ENCODE measurements around the gene FIBCD1.

FIBCD1 gene

GRCh38 chr9:130930132-130930803 lies 8.8 kb downstream of the FIBCD1 start:
- TF ChIP-seq CTCF (IDR thresholded peaks at IDR 0.05; ENCODE audit: insufficient read depth, missing control alignments), result no peak
- FAIRE-seq (no peak), DNase-seq (ENCODE audit: insufficient read length, low spot score) (no peak)

DNA sequence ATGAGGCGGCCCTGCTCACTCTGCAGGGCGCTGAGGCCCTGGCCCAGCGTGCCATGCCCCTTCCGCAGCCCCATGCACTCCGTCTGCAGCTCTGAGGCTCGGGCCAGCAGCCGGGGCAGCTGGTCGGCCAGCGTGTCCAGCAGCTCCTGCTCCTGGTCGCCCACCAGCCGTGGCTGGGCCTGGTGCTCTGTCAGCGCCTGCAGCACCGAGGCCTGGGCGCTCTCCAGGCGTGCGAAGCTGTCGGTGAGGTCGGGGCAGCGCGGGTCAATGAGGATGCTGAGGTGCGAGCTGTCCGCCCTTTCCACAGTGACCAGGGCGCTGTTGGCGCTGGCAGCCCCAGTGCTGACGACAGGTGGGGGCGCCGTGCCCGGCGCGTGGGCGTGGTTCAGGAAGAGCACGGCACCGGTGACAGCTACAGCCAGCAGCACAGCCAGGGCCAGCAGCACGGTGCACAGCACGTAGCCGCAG lies 9.4 kb downstream of the FIBCD1 start:
- no peak for TF ChIP-seq CTCF (IDR thresholded peaks at IDR 0.05; ENCODE audit: insufficient read depth, missing control alignments)
- DNase-seq (ENCODE audit: insufficient read length, low spot score), result no peak
- no peak for FAIRE-seq

DNA sequence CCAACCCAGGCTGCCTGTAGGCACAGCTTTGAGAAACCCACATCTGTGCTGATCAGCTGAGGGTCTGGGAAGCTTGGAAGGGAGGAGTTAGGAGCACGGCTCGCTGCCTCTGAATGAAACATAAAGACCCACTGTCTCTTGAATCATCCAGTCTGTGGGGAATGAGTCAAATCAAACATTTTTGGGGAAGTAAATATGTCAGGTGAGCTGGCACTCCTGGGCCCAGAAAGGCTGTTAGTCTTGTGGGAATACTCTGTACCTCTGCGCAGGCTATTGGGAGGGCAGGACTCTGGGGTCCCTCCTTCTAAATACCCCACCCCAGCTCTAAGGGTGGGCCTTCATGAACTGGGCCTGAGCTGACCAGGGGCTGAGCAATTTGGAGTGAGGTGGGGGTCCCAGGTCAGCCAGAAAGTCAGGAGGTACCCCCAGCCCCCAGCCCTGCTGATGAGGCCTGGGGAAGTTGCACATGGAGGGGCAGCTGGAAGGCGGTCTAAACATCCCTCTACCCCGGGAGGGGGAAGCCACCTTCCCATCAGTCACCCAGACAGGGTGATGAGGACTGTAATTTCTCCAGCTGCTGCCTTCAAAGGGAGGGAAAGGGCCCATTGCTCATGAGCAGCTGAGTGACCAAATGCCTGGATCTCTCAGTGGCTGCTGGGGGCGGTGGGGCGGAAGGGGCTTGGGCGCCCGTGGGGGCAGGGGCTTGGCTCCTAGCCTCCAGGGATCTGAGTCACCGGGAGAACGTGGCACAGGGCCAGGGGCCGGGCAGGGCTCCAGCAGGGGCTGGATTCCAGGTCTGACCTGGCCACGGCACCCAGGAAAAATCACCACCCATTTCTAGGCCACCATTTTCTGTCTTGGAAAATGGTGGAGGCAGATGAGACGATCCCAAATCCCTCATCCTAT lies 10.8 kb downstream of the FIBCD1 start:
- FAIRE-seq (no peak), DNase-seq (ENCODE audit: insufficient read length, low spot score) (no peak)
- no peak for TF ChIP-seq CTCF (IDR thresholded peaks at IDR 0.05; ENCODE audit: insufficient read depth, missing control alignments)

GRCh38 chr9:130927338-130927737 lies 11.7 kb downstream of the FIBCD1 start:
- DNase-seq (ENCODE audit: insufficient read length, low spot score) (no peak), FAIRE-seq (no peak)
- TF ChIP-seq CTCF (IDR thresholded peaks at IDR 0.05; ENCODE audit: insufficient read depth, missing control alignments), result no peak

GRCh38 chr9:130925050-130925678 lies 13.9 kb downstream of the FIBCD1 start:
- FAIRE-seq (no peak), DNase-seq (ENCODE audit: insufficient read length, low spot score) (no peak)
- no peak for TF ChIP-seq CTCF (IDR thresholded peaks at IDR 0.05; ENCODE audit: insufficient read depth, missing control alignments)

- DNase-seq (ENCODE audit: insufficient read length, low spot score) (no peak), FAIRE-seq (no peak)
- no peak for TF ChIP-seq CTCF (IDR thresholded peaks at IDR 0.05; ENCODE audit: insufficient read depth, missing control alignments)
These were observed 14.6 kb downstream of the FIBCD1 start for GRCh38 chr9:130924448-130924788.
